COLO668 (cell line): ENCODE results near the gene MTHFSD.

Source experiments
- DNase-seq: peaks from one replicate; lab custom pipeline; 2025; ENCODE audit not compliant: unreplicated experiment; lab: John Stamatoyannopoulos, UW

The MTHFSD gene

DNA sequence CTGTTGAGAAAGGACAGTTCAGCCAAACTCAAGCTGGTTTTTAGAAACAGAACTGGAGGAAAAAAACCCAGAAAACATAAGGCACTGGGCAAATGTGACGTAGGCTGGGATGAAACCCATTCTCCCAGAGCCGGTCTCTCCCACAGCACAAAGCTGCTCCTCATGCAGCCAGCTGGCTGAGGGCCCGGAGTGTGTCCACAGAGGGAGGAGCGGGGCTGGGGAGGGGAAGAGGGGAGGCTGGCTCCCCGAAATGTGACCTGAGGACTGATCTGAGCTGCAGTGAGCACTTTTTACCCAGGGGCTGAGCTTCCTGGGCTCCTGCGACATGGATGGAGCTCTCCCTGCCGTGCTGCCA, 23.9 kb downstream of the MTHFSD start:
- DNase-seq = no peak

DNA sequence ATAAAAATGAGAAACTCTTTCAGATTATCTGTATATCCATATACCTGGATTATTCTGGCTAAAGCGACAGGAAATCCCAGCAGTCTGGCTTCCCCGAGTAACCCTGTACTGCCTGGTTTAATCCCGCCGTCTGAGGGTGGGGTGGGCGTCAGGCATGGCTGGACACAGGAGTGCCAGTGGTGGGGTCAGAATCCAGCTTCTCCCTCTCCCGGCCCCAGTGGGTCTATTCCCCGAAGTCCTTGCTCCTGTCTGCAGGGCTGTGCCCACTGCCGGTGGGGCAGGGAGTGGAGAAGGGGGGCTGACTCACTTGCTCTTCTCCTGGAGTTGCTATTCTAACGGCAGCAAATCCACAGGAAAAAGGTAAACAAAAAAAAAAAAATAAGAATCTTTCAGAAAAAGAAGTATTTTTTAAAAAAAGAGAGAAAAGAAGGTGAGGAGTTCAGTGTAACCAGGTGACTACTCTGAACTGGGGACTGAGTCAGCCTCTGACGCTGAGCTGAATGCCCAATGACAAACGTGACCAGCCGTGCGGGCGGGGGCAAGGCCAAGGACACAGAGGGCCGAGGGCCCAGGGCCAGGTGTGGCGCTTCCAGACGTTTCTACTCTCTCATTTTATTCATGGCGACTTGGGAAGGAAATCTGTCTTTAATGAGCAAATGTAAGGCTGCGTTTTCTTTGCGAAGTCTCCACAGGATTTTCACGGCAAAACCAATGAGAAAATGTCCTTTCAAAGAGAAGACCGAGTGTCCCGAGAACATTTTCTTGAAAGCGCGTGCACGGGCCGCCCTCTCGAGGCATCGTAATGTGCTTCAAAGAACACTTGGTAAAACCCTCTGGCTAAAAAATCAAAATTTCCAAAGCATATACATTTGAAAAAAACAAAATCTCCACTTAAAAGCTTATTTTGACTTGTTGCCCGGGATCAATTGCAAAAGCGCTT, 24.5 kb downstream of the MTHFSD start:
- no peak for DNase-seq

DNA sequence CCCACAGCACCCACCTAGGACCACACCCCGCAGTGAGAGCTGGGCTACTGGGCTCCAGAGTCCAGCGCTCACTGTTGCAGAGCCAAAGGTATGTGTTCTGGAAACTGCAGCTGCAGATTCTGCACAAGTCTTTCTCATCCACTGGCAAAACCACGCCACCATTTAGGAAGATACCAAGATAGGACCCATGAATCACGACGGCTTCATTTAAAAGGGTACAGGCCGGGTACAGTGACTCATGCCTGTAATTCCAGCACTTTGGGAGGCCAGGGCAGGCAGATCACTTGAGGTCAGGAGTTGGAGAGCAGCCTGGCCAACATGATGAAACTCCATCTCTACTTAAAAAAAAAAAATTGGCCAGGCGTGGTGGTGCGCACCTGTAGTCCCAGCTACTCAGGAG, 25.9 kb downstream of the MTHFSD start:
- DNase-seq = no peak

DNA sequence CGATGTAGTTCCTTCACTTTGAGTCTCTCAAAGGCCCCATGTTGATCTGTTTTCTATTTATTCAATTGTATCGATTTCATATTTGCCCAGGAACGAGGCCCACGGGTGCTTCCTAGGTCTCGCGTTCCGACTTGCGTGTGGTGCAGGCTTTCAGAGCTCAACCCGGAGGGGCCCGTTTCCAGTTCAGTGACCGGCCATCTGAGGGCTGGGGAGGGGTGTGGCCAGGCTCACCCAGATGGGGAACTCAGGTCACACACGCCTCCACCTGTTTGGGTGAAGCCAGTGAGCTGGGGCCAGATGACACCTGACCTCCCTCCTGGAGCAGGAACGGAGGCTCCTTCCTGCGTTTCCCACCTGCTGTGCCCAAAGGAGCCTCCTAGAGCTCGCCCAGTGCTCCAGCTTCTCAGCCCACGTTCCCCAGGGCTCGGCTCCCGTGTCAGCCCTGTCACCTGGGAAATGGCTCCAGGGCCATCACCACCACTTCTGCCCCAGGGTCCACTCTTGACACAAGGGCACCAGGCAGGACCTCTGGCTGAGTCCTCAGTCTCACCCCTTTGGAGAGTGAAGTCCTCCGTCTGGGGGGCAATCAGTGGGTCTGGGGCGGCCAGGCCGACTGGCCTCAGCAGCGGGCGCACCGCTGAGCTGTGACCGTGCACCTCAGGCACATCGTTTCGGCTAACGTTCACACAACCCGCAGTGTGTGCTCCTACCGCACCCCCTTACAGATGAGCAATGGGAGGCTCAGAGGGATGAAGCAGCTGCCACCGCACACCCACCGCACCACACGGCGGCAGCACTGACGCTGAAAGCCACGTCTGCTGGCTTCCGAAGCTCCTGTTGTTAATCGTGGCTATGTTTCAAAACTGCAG, 26.7 kb downstream of the MTHFSD start:
- no peak for DNase-seq

DNA sequence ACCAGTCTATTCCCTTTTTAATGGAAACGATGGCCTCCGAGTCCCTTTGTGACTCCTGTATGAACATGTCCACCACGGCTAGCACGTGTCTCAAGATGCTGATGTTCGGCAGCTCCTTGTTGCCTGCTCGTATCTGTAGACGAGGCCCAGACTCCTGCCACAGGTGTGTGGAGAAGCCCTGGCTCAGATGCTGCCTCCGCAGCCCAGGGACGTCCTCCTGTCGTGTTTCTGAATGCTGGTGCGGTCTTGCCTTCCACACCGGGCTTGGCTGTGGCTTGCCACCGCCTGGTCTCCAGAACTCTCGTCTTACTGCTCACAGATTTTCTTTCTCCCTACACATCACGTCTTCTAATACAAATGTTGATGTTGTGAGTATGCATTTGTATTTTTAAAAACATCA, 27.7 kb downstream of the MTHFSD start:
- DNase-seq = no peak

DNA sequence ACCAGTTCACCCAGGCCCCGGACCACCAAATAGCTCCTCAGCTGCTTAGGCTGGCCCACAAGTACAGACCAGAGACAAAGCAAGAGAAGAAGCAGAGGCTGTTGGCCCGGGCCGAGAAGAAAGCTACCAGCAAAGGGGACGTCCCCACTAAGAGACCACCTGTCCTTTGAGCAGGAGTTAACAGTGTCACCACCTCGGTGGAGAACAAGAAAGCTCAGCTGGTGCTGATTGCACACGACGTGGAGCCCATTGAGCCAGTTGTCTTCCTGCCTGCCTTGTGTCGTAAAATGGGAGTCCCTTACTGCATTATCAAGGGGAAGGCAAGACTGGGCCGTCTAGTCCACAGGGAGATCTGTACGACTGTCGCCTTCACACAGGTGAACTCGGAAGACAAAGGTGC, 29.3 kb downstream of the MTHFSD start:
- no peak for DNase-seq

DNA sequence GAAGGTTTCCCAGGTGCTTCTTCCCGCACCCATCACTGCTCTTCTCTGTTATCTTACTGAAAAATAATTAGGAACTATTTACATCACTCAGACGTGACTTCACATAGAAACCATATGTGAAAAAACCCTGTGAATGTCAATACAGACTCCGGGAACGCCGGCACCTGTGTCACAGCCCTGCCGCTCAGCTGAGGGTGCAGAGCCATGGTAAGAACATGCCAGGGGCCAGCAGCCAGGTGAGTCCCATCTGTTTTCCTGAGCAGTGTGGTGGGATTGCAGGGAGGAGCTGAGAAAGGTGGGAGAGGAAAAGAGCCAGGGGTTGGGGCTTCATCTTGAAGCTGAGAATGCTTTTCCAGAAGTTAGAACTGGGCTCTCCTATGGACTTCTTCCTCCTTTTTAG, 31.0 kb downstream of the MTHFSD start:
- DNase-seq = no peak

DNA sequence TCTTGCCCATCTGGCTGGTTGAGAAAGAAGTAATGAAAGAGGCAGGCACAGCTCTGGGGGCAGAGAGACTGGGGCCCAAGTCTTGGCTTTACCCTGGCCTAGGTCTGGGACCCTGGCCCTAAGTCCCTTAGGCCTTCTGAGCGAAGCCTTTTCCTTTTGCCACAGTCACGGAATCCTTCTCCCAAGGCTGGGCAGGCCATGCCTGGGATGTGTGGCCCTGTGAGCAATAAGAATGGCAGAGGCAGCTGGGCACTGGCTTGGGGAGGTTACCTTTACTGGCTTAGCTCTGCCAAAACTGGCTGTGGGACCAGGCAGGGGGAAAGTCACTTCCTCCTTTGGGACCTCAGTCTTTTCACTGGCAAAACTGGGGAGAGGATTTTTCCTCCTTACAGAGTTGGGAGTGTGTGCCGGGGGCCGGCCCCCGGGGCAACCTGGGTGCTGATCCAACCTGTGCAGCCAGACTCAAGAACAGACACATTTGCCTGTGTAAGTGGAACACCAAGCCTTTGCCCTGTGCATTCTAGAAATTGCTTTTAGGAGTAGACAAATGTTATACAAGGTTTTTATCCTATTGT, 31.8 kb downstream of the MTHFSD start:
- no peak for DNase-seq

DNA sequence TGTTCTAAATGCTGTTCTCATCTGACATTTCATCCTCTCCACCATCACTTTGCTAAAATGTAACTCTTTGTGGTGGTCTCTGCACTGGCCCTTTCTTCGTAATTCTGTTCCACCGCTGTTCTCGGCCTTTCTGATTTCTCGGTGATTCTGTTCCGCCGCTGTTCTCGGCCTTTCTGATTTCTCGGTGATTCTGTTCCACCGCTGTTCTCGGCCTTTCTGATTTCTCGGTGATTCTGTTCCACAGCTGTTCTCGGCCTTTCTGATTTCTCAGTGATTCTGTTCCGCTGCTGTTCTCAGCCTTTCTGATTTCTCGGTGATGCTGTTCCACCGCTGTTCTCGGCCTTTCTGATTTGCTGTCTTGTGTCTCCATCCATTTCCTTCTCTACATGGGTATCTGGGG, 32.4 kb downstream of the MTHFSD start:
- DNase-seq = no peak

DNA sequence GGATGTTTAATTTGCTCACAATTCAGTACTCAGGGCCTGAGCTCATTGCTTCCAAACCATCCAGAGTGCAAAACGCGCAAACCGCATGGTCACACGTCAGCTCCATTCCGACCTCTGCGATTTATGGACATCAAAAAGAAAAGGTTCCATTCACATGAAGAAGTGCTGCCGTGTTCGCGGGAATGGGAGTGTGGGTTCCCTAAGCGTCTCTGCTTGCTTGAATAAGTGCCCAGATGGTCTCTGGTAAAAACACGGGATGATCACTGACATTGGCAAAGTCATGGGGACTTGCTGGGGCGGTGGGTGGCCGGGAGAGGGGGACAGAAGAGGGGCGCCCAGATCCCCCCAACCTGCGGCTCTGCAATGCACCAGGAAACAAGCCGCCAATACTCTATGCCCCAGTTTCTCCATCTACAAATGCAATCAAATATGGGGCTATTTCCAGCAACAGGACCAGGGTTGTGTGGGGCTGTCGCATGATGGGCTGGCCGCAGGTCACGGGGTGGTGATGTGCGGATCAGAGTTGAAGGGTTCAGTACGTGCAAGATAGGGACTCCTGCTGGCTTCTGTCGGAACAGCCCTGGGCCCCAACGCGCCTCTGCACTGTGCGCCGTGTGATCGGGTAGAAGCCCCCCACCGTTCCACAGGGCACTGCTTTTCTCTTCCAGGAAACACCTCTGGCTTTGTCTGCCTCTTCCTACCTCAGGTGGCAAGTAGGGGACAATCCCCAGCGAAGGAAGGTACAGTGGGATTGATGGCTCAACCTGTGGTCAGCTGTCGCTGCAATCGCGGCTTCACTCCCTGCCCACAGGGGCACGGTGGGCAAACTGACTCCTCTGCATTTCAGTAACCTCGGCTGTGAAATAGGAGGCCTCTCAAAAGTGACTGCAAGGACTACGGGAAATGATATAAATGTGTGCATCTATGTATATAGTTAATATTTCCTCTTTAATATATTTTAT, 33.5 kb downstream of the MTHFSD start:
- DNase-seq = no peak

DNA sequence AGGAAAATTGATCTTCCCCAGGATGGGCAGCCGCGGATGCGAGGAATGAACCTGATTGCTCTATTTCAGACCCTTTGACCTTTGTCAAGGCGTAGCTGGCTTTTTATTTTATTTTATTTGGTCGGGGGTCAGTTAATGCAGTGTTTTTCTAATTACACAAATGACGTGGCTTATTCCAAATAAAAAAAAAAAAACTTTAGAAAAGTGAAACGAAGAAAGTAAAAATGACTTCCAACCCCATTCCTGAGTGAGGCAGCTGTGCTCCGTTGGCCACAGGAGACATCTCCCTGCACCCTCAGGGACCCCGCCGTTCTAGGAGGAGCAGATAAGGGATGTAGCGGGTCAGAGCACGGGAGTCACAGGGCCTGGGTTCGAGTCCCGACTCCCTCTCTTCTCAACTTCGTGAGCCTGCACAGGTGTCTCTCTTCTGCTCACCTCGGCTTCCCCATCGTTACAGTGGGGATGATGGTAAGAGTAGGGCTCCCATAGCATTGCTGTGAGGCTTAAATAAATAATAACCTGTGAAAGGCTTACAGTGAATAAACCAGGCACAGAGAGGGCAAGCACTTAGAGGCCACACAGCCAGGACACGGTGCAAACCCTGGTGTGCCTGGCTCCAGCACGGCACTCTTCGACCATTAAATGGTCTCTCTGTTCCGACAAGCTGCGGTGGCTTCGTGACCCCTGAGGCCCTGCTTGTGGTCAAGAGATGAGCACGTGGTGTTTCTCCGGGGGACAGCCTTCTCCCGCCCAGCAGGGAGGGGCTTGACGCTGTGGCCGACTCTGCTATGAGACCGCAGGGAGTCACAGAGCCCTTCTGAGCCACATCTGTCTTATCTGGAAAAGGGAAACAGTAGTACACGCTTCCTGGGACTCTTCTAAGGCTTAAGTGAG, 34.5 kb downstream of the MTHFSD start:
- DNase-seq = no peak

DNA sequence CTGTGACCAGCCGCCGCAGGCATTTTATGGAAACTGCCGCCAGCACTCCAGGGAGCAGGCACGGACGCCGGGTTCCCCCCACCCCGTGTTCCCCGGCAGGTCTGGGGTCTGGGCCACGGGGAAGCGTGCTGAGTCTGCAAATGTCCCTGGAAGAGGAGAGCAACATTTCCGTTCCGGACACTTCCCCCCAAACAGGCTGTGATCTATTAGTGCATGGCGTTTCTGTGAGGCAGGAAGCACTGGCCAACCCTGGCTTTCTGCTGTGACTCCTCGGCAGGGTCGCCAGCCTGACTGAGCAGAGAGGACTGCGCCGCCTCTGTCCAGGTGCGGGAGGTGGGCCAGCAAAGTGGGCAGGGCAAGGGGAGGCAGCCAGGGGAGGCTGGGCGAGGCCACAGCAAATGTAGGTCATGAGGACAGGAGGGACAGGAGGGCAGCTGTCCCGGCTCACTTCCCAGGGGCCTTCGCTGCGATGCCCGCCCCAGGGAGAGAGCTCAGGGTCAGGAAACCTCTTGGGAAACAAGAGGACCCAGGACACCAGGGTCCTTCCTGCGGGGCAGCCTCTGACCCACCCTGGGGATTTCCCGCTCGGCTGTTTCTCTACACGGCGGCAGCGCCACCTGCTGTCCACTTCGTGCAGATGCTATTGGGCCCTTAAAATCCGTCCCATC, 35.3 kb downstream of the MTHFSD start:
- peak; percentile 50 for DNase-seq

DNA sequence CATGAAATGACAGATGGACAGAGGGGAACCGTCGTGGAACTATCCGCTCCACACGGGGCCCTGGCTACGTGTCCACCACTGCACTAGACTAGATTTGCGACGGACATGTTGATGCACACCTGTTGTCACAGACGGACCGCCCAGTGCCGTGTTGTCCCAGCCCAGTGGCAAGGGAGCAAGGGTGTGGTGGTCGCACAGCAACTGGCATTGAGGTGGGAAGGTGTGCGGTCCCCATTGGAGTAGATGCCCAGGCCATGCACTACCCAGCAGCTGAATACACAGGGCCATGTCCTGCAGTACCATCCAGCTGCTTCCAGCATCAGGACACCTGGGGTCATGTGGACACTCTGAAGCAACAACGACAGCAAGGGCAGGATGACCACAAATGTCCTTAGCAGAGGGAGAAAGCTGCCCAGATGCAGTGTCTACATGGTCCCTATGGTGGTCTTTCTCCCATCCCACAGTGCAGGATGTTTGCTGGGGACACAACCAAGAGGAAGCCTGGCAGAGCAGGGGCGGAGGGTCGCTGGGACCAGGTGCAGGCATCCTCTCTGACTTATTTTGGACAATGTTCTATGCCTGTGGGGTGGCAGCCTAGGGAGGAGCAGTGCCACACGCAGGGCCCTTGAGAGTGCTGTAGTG, 35.9 kb downstream of the MTHFSD start:
- no peak for DNase-seq

DNA sequence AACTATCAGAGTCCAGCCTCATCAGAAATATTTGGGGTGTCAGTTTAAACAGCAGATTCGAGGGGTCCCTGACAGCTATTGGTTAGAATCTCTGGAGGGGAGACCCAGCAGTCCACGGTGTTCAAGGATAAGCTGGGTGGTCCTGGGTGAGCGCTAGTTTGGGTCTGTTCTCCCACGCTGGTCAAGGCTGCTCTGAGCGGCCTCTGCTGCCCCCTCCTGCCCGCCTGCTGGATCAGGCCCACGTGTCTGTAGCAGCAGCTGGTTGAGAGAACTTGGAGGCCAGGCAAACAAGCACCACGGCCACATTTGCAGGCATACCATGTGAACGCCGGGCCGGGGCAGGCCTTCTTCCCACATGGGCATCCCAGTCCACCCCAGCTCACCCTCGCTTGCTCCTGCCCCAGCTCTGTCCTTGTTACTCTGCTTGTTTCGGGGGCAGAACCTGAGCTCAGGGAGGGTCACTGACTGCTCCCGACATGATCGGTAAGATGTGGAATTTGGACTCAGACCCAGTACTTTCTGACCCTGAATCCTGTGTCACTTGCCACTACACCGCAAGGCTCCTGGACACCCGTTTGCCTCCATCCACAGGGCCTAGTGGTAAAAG, 37.3 kb downstream of the MTHFSD start:
- DNase-seq = peak; percentile 37

DNA sequence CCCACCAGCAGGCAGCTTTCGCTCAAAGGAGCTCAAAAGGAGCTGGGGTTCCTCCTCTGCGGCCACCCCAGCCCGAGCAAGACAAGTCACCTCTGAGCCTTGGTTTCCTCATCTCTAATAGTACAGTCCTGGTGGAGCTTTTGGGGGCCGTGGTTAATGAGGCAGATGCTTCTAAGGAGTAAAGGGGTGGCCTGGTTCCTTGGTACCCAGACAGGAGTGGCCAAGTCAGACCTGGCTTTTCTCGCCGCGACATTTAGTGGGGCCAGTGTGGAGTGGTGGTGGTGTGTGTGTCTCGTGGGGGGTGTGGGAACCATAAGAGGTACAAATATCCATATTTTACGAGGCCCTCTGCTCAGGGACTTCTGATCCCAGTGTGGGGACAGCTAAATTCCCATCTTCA, 38.0 kb downstream of the MTHFSD start:
- no peak for DNase-seq

DNA sequence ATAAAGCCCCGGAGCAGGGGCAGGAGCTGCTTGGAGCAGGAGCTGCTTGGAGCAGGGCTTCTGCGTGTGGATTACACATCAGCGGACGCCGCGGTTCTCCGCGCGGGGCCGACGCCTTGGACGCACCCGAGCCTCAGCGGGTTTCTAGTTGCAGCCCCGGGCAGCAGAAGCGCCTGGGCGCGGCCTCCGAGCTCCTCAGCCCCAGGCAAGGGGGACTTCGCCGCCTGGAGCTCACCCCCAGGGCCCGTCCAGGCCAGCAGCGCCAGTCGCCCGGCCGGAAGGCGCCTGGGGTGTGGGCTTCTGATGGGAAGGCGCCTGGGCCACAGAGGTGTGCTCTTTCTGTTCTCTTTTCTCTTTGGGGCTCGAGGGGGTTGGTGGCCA, 38.4 kb downstream of the MTHFSD start:
- DNase-seq = no peak

DNA sequence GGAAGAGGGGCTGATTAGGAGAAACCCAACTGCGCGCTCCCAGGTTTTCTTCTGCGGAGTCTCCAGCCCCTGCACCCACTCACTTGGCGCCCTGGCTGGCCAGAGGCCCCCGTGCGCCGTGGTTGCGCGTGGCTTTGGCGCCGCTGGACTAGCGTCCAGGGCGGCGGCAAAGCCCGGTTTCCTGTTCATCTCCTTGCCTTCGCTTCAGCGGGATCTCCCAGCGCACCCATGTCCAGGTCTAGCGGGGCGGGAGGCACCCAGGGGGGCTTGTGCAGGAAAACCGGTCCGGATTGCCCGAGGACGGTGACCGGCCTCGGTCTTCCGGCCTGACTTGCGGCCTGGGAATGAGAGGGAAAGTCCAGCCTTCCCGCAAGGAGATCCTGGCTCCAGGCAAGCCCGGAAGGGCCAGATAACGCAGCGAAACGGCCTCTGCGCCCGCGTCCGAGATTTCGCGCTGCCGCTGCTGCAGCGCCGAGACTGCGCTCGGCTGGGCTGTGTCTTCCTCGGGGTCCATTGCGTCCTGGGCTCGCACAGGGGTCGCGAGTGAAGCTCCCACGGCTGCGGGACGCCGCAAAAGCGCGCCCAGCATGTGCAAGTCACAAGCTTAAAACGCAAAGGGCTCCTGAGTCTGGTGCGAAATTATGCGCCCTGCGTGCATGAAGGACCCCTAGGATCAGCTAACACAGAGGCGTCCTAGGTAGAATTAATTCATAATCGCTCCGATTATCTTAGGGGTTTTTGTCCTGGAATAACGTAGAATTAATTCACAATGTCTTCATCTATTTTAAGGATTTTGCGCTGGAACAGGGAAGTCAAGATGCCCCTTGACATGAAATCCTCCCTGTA, 39.0 kb downstream of the MTHFSD start:
- DNase-seq = no peak
